Chondrocyte (in vitro differentiated cells): ENCODE results near the gene CPSF4. TPM values are rescaled to one million over a fixed set of nuclear protein-coding genes. Genes with fewer than 3 reads are reported as not detected.
A peak's percentile ranks its signal among the peaks of the same experiment; 100 is the strongest.

Experiments used
- DNase-seq: peaks from one replicate; pipeline ENCODE4 v3.0.0; 2021; ENCODE audit warnings: mixed read lengths, low spot score
- H3K27ac Mint-ChIP-seq: one replicate; pipeline ENCODE4 v1.8.0; 2021; ENCODE audit warnings: mild to moderate bottlenecking, moderate library complexity, mixed read lengths; ENCODE audit not compliant: unreplicated experiment
- H3K27me3 Mint-ChIP-seq: 2 replicates; pipeline ENCODE4 v1.8.0; 2021; ENCODE audit warnings: low read depth, mixed read lengths
- H3K36me3 Mint-ChIP-seq: 2 replicates; pipeline ENCODE4 v1.8.0; 2021; ENCODE audit warnings: low read depth, mixed read lengths
- H3K4me1 Mint-ChIP-seq: 2 replicates; pipeline ENCODE4 v1.8.0; 2021; ENCODE audit warnings: low read depth, mild to moderate bottlenecking, mixed read lengths
- H3K4me3 Mint-ChIP-seq: one replicate; pipeline ENCODE4 v1.8.0; 2021; ENCODE audit warnings: mild to moderate bottlenecking, moderate library complexity, mixed read lengths; ENCODE audit not compliant: unreplicated experiment
- H3K9me3 Mint-ChIP-seq: 2 replicates; pipeline ENCODE4 v1.8.0; 2021; ENCODE audit warnings: low read depth, mixed read lengths
- CTCF ChIP-seq: fragments of 200-600 bp; sonication (generic); IDR thresholded peaks from 2 replicates; pipeline ENCODE4 v1.5.0; 2021; ENCODE audit warnings: antibody characterized with exemption, mild to moderate bottlenecking, moderate library complexity
- total RNA-seq: library from RNA; stranded (reverse); gene quantifications from 3 replicates; pipeline ENCODE4 v1.2.1, GENCODE V29; 2021

Gene CPSF4
- total RNA-seq, 1 donor from 2014 or later, result 36.6 TPM

- peaks cover 5% of the 10 kb centered on the region for H3K4me1 Mint-ChIP-seq
- H3K9me3 Mint-ChIP-seq, result no peaks in the 10 kb centered on the region
- no peak for TF ChIP-seq CTCF
- H3K27me3 Mint-ChIP-seq, result no peaks in the 10 kb centered on the region
- no peak overlapping the region for H3K4me3 Mint-ChIP-seq
- peaks cover 12% of the 10 kb centered on the region for H3K36me3 Mint-ChIP-seq
- DNase-seq, result no peak
- H3K27ac Mint-ChIP-seq, result no peak overlapping the region
These were observed 17.1 kb downstream of the CPSF4 start for GRCh38 chr7:99455874-99456273.

GRCh38 chr7:99456288-99456687 lies 17.5 kb downstream of the CPSF4 start:
- no peak for TF ChIP-seq CTCF
- no peak for DNase-seq
- Mint-ChIP-seq H3K9me3 (no peaks in the 10 kb centered on the region), H3K4me3 (no peak overlapping the region), H3K27ac (no peak overlapping the region), H3K36me3 (peaks cover 12% of the 10 kb centered on the region), H3K27me3 (no peaks in the 10 kb centered on the region), H3K4me1 (peaks cover 6% of the 10 kb centered on the region)

GRCh38 chr7:99457050-99457649 lies 18.4 kb downstream of the CPSF4 start:
- no peaks in the 10 kb centered on the region for H3K27me3 Mint-ChIP-seq
- no peak overlapping the region for H3K4me3 Mint-ChIP-seq
- H3K36me3 Mint-ChIP-seq, result peaks cover 12% of the 10 kb centered on the region
- no peak overlapping the region for H3K27ac Mint-ChIP-seq
- DNase-seq, result no peak
- H3K9me3 Mint-ChIP-seq, result no peaks in the 10 kb centered on the region
- H3K4me1 Mint-ChIP-seq, result peaks cover 6% of the 10 kb centered on the region
- no peak for TF ChIP-seq CTCF

- peaks cover 14% of the 10 kb centered on the region for H3K36me3 Mint-ChIP-seq
- H3K4me3 Mint-ChIP-seq, result no peak overlapping the region
- H3K27ac Mint-ChIP-seq, result peak overlapping the region; percentile 27
- H3K9me3 Mint-ChIP-seq, result no peaks in the 10 kb centered on the region
- TF ChIP-seq CTCF, result no peak
- H3K27me3 Mint-ChIP-seq, result no peaks in the 10 kb centered on the region
- DNase-seq, result no peak
- H3K4me1 Mint-ChIP-seq, result peaks cover 8% of the 10 kb centered on the region
These were observed 19.1 kb downstream of the CPSF4 start for GRCh38 chr7:99457650-99458493.

GRCh38 chr7:99459087-99459486 lies 20.3 kb downstream of the CPSF4 start:
- peak; percentile 62 for TF ChIP-seq CTCF

More at GRCh38 chr7:99459087-99459486, 20.3 kb downstream of the CPSF4 start:
- Mint-ChIP-seq H3K27me3 (no peaks in the 10 kb centered on the region), H3K27ac (peak overlapping the region; percentile 46), H3K4me3 (no peak overlapping the region), H3K4me1 (peaks cover 15% of the 10 kb centered on the region), H3K9me3 (no peaks in the 10 kb centered on the region), H3K36me3 (peaks cover 11% of the 10 kb centered on the region)
- no peak for DNase-seq
